Spinal cord (tissue), 10 donors: ENCODE results near the gene PSMD11. TPM values are rescaled to one million over a fixed set of nuclear protein-coding genes. Genes with fewer than 3 reads are reported as not detected.
A peak's percentile ranks its signal among the peaks of the same experiment; 100 is the strongest.

Source experiments
- DNase-seq, 6 donors: peaks; one replicate each; pipeline versions ENCODE4 v3.0.0 to v3.0.0-alpha.2; 2013 to 2015; ENCODE audit warnings: low spot score in 6 of 6, low read depth in 4 of 6
- H3K27ac ChIP-seq: one replicate; pipeline ENCODE4 v1.5.1; 2013; ENCODE audit warnings: low read depth, low read length, control low read depth
- H3K27me3 ChIP-seq: one replicate; pipeline ENCODE4 v1.6.1; 2013; ENCODE audit warnings: low read length; ENCODE audit not compliant: control insufficient read depth, insufficient read depth
- H3K36me3 ChIP-seq: one replicate; pipeline ENCODE4 v1.6.1; 2013; ENCODE audit warnings: low read length; ENCODE audit not compliant: control insufficient read depth, insufficient read depth
- H3K4me1 ChIP-seq: one replicate; pipeline ENCODE4 v1.6.1; 2013; ENCODE audit warnings: low read length; ENCODE audit not compliant: control insufficient read depth, insufficient read depth
- H3K4me3 ChIP-seq: one replicate; pipeline ENCODE4 v1.5.1; 2013; ENCODE audit warnings: low read depth, low read length, control low read depth
- H3K9me3 ChIP-seq: one replicate; pipeline ENCODE4 v1.6.1; 2013; ENCODE audit warnings: low read length; ENCODE audit not compliant: control insufficient read depth, insufficient read depth
- WGBS: methylation state at CpG from one replicate; pipeline ENCODE4 v1.1.5; 2013; ENCODE audit warnings: missing lambda C conversion rate; ENCODE audit not compliant: insufficient coverage; 5-methylcytosine and 5-hydroxymethylcytosine counted together
- polyA plus RNA-seq, 2 donors: library from polyadenylated mRNA; unstranded; fragments of 120-200 nt; gene quantifications; one replicate each; pipeline ENCODE4 v1.2.1, GENCODE V29; 2013; ENCODE audit not compliant: insufficient read length in 2 of 2
- total RNA-seq, 2 donors: library from RNA; depleted of rRNA in 1 of 2; stranded (reverse); fragments of 120-200 nt in 1 of 2; fragments of >200 nt in 1 of 2; gene quantifications; one replicate each; pipeline versions ENCODE4 v1.2.3 to v1.2.4, GENCODE V29; 2013 to 2014
- donor health status: healthy.

Gene PSMD11
- total and polyA plus RNA-seq, 4 donors, result 56.1 to 104 (median 95.6) TPM

DNA sequence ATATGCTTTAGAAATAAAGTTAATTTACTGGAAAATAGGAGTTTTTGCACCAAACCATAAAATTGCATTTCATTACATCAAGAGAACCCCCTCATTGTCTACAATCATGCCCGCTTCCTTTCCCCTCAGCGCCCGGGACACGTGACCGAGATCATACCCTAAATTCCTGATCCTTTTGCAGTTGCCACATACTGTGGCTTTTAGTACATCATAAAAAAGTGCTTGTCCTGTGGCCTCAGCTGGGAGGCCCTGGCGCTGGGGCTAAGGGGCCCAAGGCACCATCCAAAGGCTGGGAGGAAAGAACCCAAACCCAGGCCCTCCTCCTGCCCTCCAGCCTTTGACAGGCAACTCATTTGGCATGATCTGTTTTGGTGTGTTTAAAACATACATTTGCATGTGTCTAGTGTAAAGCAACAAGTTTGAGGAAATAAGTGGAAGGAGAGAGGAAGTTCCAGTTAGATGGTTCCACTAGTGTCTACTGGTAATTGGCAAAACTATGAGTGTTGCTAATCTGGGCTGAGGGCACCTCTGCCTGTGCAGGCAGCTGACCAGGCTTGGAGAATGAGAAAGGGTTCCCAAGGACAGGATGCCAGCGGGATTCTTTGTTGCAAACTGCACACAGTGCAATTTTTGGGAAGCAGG is 48.5 kb downstream of the PSMD11 start:
- no peaks in the 10 kb centered on the region for H3K27me3 ChIP-seq
- peaks cover 78% of the 10 kb centered on the region for H3K4me1 ChIP-seq
- peaks cover 47% of the 10 kb centered on the region for H3K36me3 ChIP-seq
- 85% methylated on average over 6 of the region's 7 CpGs for WGBS
- H3K9me3 ChIP-seq, result no peaks in the 10 kb centered on the region
- H3K4me3 ChIP-seq, result no peak overlapping the region
- no peak overlapping the region for H3K27ac ChIP-seq
- DNase-seq, result no peak

DNA sequence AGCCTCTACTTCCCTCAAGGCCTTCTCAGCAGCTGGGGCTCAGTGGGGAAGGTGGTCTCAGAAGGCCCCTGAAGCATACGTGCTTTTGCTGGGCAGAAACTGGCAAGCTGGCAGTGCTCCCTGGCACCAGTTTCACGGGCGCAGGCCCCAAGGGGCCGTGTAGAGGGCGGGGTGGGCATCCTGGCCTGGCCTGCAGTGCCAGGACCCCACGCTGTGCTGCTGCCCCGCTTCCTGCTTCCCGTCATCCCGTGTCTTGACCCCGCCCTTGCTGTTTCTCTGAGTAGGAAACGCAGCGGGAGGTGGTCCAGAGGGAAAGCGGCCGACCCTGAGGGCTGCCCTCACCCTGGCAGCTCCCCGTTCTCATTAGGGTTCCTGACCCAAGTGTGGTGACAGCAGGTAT is 49.3 kb downstream of the PSMD11 start:
- DNase-seq, result peak in 1 of 6 donors; percentile 26
- no peaks in the 10 kb centered on the region for H3K9me3 ChIP-seq
- peaks cover 39% of the 10 kb centered on the region for H3K36me3 ChIP-seq
- no peak overlapping the region for H3K4me3 ChIP-seq
- no peaks in the 10 kb centered on the region for H3K27me3 ChIP-seq
- H3K27ac ChIP-seq, result no peak overlapping the region
- peaks cover 71% of the 10 kb centered on the region for H3K4me1 ChIP-seq
- 79% methylated on average over 15 of the region's 15 CpGs for WGBS

DNA sequence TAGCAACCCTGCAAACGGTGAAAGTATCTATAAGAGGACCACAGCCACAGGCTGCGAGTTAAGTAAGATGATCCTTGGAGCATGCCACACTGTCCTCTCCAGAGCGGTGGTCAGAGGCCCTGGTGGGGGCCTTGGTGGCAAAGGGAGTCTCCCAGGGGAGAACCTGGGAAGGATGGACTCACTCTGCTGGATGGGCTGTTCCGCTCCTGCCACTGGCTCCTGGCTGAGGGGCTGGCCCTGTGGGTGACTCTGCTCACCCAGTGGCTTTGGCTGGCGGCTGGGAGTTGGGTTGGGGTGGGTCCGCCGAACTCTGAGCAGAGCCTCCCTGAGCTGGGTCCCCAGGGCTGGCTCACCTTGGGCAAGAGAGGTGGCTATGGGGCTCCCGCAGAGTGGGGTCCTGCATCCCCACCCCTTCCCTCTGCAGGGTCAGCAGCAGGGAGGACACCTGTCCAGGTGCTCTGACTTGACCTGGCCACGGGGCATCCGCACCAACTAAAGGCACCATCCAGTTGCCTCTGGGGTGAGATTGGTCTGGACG is 49.7 kb downstream of the PSMD11 start:
- H3K4me3 ChIP-seq, result no peak overlapping the region
- no peaks in the 10 kb centered on the region for H3K27me3 ChIP-seq
- H3K9me3 ChIP-seq, result no peaks in the 10 kb centered on the region
- H3K27ac ChIP-seq, result no peak overlapping the region
- peaks cover 34% of the 10 kb centered on the region for H3K36me3 ChIP-seq
- peaks cover 66% of the 10 kb centered on the region for H3K4me1 ChIP-seq
- 91% methylated on average over 11 of the region's 11 CpGs for WGBS
- DNase-seq, result no peak

DNA sequence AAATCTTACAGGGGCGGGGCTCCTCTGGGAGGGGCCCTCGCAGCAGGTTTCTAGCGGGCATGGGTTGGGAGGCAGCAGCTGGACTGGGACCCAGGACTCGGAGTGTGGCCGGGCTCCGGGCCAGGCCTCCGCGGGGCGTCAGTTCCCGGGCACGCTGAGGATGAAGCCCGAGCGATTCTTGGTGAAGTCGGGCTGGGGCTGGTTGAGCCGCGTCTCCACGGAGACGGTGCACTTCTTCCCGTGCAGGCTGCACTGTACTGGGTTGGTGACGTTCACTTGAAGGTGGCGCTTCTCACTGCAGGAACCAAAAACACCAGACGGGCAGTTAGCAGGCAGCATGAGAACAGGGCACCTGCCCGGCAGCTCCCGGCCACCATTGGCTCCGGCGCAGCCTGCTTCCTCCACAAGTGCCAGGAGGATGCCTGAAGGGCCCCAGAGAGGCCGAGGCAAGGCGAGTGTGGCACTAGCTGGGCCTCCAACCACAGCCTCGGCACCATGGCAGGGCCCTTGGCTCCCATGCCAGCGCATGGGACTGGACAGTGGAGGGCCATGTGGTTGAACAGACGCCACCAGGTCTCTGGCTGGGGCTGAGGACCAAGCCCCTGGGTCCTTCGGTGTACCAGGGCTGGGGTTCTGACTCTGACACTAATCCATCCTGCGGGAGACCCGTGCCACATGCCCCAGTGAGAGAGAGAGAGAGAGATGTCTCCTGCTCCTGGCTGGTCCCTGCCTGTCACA is 50.5 kb downstream of the PSMD11 start:
- Histone ChIP-seq H3K27me3 (no peaks in the 10 kb centered on the region), H3K9me3 (no peaks in the 10 kb centered on the region), H3K27ac (no peak overlapping the region), H3K4me1 (peaks cover 59% of the 10 kb centered on the region), H3K4me3 (no peak overlapping the region), H3K36me3 (peaks cover 27% of the 10 kb centered on the region)
- peak in 2 of 6 donors; percentile 79 to 84 for DNase-seq
- WGBS, result 41% methylated on average over 34 of the region's 34 CpGs

DNA sequence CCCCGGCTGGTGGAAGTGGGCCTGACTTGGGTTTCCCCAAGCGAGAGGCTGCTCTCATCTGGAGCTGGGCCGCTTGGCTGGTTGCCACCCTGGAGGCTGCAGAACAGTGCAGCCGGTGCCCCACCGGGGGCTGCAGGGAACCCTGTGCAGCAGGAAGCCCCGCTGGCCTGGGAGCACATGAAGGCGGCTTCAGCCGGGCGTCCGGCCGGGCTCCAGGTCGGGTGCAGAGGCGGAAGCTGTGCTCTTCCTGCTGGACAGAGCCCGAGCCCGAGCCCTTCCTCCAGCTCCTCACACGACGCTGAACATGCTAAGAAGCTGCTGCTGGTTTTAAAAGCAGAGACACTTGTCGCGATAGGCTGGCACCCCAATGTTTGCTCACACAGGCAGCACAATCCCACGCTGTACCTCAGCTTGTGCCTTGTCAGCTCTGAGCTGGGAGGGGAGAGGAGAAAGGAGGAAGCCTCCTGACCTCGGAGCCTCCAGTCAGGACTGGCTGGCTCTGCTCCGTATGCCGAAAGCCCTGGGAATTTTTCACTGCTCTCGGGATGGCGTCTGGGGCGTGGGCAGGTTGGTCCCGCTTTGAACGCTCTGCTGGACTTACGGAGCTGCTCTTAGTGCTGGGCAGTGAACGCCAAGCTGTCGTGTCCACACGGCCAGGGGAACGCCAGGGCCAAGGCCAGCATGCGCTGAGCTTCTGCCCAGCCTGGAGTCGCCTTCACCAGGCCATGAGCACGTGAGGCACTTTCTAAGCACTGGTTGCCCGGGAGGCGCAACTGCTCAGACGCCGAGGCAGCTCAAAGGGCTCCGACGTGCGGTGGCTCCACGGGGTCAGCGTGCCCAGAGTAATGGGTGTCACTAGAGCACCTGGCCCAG is 51.3 kb downstream of the PSMD11 start:
- Histone ChIP-seq H3K4me1 (peaks cover 54% of the 10 kb centered on the region), H3K4me3 (no peak overlapping the region), H3K27ac (no peak overlapping the region), H3K36me3 (peaks cover 21% of the 10 kb centered on the region), H3K27me3 (no peaks in the 10 kb centered on the region), H3K9me3 (no peaks in the 10 kb centered on the region)
- peak in 2 of 6 donors; percentile 61 to 83 for DNase-seq
- WGBS, result 44% methylated on average over 40 of the region's 45 CpGs

DNA sequence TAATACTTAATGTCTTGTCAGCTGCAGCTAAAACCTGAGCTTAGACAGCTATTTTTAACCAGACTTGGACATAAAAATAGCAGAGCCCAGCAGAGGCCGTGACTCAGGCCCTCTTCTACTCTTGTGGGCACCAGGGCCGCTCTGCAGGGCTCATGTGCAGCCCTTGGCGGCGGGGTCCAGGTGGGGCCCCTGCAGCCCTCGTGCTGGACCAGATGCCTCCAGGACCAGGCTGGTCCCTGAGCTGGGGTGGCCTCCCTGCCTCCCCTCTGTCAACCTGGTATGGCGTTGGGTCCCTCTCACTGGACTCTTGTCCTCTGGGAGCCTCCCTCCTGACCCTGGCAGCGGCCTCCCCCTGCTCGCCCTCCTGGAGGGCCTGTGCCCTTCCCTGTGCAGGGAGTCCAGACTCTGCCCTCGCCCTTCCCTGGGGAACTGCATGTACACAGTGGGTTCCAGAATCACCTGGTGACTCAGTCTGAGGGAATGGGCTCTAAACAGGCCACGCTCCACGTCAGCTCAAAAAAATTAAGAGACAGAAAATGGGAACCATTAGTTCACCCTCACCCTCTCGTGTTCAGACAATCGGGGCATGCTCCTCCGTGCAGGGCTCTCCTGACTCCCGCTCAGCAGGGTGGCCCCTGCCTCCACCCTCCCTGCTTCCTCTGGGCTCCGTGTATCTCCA is 52.2 kb downstream of the PSMD11 start:
- Histone ChIP-seq H3K4me1 (peaks cover 50% of the 10 kb centered on the region), H3K9me3 (no peaks in the 10 kb centered on the region), H3K36me3 (peaks cover 17% of the 10 kb centered on the region), H3K4me3 (no peak overlapping the region), H3K27me3 (no peaks in the 10 kb centered on the region), H3K27ac (no peak overlapping the region)
- no peak for DNase-seq
- WGBS, result 92% methylated on average over 14 of the region's 16 CpGs

DNA sequence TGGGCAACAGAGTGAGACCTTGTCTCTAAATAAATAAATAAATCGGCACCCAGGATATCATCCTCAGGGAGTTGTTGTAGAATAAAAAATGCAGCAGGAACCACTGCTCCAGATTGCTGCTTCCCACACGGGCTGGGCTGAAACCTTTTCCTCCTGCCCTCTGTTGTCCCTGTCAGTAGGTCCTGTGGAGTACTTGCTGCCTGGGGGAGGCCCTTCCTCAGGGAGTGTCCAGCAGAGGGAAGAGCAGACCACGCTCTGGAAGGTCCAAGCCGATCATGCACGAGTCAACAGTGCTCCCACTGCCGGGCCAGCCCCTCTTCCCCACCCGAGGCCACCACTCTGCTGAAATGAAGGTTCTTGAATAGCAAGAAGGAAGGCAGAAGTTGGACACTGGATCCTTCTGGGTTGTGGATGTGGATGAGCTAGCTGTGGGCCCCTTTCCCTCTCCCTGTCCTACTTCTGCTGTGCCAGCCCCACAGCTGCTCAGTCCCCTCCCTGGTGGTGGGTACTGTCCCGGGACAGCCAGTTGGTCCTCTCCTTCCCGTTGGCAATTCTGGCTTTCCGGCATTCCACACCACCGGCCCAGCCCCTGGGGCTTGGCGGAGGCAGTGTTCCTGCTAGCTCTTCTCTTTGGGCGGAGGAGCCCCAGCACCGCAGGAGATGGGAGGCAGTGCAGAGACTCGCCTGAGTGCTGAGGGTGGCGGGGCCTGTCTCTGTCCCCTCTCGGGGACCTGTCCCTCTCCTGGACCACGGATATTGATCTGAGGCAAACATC is 53.3 kb downstream of the PSMD11 start:
- DNase-seq, result no peak

DNA sequence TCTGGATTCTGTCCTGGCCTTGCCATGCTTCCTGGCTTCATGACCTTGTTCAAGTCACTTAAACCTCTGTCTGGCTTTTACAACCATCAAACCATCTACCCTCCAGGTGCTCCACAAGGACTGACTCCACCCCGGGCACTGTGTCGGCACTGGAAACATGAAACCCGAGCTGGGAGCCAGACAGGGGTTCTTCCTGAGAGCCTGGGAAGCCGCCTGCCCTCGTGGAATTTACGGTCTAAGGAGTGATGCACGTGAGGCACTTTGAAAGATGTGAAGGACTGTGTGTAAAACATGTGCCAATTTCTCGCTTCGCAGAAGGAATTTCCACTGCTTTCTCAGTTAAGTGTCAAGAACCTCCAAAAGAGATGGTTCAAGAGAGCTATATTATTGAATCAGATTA is 54.1 kb downstream of the PSMD11 start:
- 45% methylated on average over 5 of the region's 9 CpGs for WGBS
- H3K27ac ChIP-seq, result no peak overlapping the region
- H3K4me3 ChIP-seq, result no peak overlapping the region
- peaks cover 42% of the 10 kb centered on the region for H3K4me1 ChIP-seq
- H3K27me3 ChIP-seq, result no peaks in the 10 kb centered on the region
- no peaks in the 10 kb centered on the region for H3K9me3 ChIP-seq
- H3K36me3 ChIP-seq, result peaks cover 6% of the 10 kb centered on the region
- DNase-seq, result no peak

More for the DNA sequence above, 53.3 kb downstream of the PSMD11 start:
- 83% methylated on average over 11 of the region's 18 CpGs for WGBS
- H3K4me3 ChIP-seq, result no peak overlapping the region
- peaks cover 43% of the 10 kb centered on the region for H3K4me1 ChIP-seq
- no peaks in the 10 kb centered on the region for H3K27me3 ChIP-seq
- no peaks in the 10 kb centered on the region for H3K9me3 ChIP-seq
- H3K36me3 ChIP-seq, result peaks cover 9% of the 10 kb centered on the region
- H3K27ac ChIP-seq, result no peak overlapping the region
